HPDE6-E6E7 (cell line): ENCODE measurements around the gene ANO7.
"Not testable (repeated sequence)": the region's sequence is repeated elsewhere in the genome, so short reads cannot be mapped to it uniquely, and the experiment has no call there.

Experiments
- DNase-seq: peaks from one replicate; pipeline ENCODE4 v3.0.0; 2011; ENCODE audit warnings: missing footprints; ENCODE audit errors: extremely low spot score

Gene ANO7

DNA sequence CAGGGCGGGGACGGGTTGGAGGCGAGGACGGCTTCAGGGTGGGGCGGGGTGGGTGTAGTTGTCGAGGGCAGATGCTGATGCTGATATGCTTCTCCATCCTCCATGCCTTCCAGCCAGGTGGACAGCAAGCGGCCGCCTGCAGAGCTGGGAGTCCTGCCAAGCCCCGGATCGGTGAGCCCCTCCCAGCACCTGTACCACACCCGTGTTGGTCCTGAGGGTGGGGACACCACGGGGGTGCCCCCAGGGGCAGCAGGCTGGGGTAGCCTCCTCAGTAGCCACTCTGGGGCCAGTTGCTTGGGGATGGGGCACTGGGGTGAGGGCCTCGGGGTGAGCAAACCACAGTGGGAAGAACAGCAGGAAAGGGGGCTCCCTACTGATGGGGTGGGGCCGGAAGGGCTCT lies 2.6 kb downstream of the ANO7 start:
- no peak for DNase-seq

GRCh38 chr2:241193271-241193670 lies 4.8 kb downstream of the ANO7 start:
- no peak for DNase-seq

- no peak for DNase-seq
These were observed 6.3 kb downstream of the ANO7 start for GRCh38 chr2:241194811-241195210.

GRCh38 chr2:241195506-241196130 lies 7.1 kb downstream of the ANO7 start:
- DNase-seq: no peak

- DNase-seq: not testable (repeated sequence)
These were observed 8.8 kb downstream of the ANO7 start for GRCh38 chr2:241197246-241197645.

- DNase-seq: no peak
These were observed 9.5 kb downstream of the ANO7 start for GRCh38 chr2:241197947-241198346.

- DNase-seq: no peak
These were observed 10.2 kb downstream of the ANO7 start for GRCh38 chr2:241198381-241199279.

DNA sequence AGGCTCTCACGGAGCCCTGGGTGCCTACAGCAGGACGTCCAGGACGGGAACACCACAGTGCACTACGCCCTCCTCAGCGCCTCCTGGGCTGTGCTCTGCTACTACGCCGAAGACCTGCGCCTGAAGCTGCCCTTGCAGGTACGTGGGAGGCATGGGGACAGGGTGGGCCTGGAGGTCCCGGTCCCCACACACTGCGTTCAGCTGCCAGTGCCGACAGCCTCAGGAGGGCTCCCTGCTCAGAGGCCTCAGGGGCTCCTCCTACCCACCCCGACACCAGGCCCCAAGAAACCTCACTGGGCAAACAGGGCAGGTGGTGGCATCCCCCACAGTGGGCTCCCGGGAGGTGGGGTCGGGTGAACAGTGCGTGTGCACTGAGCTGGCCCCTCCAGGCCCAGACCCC lies 10.8 kb downstream of the ANO7 start:
- no peak for DNase-seq

- no peak for DNase-seq
These were observed 11.7 kb downstream of the ANO7 start for GRCh38 chr2:241199897-241200821.

DNA sequence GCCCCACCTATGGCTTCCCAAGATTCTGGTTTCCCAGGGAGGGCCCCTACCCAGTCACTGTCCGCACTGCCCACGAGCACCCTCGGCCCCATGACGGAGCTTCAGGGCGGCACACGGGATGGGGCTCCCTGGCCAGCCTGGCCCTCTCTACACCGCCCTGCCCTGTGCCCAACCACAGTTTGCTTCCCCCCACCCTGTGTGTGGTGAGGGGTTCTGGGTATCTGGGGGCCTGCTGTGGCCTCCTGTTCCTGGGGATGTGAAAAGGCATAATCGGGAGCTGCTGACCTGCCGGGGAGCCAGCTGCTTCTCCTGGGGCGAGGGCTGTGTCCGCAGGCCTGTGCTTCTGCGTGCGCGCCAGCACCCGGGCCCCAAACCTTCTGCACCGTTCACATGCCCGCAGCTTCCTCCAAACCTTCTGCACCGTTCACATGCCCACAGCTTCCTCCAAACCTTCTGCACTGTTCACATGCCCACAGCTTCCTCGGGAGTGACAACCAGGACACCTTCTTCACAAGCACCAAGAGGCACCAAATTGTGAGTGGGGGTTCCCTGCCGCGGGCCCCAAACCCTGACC lies 12.4 kb downstream of the ANO7 start:
- DNase-seq: no peak

DNA sequence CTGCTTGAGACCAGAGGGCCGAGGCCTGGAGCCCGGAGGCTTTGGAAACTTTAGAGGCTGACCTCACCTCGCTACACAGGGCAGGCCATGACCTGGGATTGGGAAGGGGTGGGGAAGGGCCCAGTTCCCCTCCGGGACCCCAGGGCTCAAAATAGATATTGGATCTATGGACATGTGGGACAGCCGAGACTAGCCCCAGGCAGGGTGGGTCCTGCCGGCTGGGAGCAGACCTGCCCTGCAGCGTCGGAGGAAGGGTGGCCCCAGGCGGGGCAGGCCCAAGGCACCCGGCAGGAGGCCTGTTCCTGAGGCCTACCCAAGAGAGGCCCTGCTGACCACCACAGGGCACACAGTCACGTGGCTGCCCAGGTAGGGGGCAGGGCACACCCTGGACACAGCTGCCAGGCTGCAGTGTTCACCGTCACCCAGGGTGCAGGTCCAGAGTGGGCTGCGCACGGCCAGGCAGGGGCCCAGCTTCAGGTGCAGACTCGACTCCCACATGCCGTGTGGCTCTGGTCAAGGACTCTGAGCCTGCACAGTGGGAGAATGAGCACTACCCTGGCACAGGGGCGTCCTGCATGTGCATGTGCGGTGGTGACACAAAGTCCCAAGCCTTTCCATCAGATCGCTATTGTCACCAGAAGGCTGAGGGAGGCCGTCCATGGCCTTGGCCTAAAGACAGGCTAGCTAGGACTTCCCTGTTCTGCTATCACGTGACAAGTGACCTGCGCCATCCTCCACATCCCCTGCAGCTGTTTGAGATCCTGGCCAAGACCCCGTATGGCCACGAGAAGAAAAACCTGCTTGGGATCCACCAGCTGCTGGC lies 13.2 kb downstream of the ANO7 start:
- DNase-seq: no peak

- no peak for DNase-seq
These were observed 13.8 kb downstream of the ANO7 start for GRCh38 chr2:241202268-241202585.

- no peak for DNase-seq
These were observed 14.2 kb downstream of the ANO7 start for GRCh38 chr2:241202681-241203080.

DNA sequence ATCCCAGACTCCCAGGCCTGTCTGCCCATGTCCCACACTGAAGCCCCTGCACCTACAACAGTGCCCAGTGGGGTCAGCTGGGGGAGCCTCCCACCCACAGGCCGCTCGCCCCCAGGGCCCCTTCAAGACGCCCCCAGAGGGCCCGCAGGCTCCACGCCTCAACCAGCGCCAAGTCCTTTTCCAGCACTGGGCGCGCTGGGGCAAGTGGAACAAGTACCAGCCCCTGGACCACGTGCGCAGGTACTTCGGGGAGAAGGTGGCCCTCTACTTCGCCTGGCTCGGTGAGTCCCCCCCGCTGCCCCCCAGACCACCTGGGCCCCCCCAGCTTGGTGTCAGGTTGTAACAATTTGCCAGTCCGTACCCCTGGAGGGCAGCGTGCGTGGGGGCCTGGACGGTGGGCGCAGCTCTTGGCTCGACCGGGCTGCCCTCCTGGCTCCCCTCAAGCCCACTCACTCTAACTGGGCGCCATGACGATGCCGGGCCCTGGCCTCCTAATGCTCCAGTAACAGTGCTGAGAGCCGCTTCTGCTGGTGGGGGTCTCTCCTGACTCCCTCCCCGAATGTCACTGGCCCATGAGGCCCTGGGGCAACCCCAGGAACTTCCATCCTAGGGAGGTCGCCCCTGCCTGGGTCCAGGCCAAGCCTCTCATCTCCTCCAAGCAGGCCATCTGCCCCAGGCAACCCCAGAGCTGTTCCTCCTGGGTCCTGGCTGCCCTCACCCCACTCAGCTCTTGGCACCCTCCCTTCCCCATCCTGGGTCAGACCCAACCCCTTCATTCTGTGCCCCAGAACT lies 14.9 kb downstream of the ANO7 start:
- DNase-seq: no peak

GRCh38 chr2:241204010-241204384 lies 15.5 kb downstream of the ANO7 start:
- no peak for DNase-seq

- no peak for DNase-seq
These were observed 16.0 kb downstream of the ANO7 start for GRCh38 chr2:241204490-241204889.

- DNase-seq: no peak
These were observed 16.6 kb downstream of the ANO7 start for GRCh38 chr2:241205086-241205485.

DNA sequence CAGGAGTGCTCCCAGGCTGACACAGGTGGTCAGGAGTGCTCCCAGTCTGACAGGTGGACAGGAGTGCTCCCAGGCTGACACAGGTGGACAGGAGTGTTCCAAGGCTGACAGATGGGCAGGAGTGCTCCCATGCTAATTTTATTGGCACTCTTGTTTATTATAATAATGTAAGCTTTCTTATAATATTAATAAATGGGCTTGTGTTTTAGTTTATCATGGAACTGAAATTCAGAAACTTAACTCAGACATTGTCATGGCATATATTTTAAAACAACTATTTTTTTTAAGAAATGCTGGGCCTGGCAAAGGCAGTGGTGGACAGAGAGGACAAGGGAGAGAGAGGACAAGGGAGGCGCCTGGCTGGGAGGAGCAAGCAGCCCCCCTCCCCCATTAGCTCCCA lies 18.7 kb downstream of the ANO7 start:
- DNase-seq: no peak

GRCh38 chr2:241207641-241208040 lies 19.2 kb downstream of the ANO7 start:
- DNase-seq: no peak

GRCh38 chr2:241208058-241208457 lies 19.6 kb downstream of the ANO7 start:
- DNase-seq: no peak
